Esophagus squamous epithelium (tissue), 4 donors: ENCODE results near the gene NOD1.

Experiments used
- CTCF ChIP-seq, 6 experiments: fragments of 450-650 bp in 4 of 6; fragments of 200-600 bp in 2 of 6; sonication (generic) in 2 of 6; IDR thresholded peaks; one replicate each; pipeline ENCODE4 v1.5.1; 2016 to 2019; ENCODE audit warnings: antibody characterized with exemption in 6 of 6, mild to moderate bottlenecking in 4 of 6, moderate library complexity in 4 of 6
- POLR2A ChIP-seq, 4 donors: fragments of 450-650 bp; IDR thresholded peaks; one replicate each; pipeline ENCODE4 v1.6.1; 2017; ENCODE audit warnings: antibody characterized with exemption in 4 of 4, mild to moderate bottlenecking in 4 of 4, moderate library complexity in 3 of 4

- TF ChIP-seq POLR2A (IDR thresholded peaks at IDR 0.05) (no peak), CTCF (IDR thresholded peaks at IDR 0.05) (no peak)
These were observed 22.7 kb upstream of the NOD1 start for GRCh38 chr7:30501264-30501663.
